GM20431 (cell line): ENCODE results near the gene LMX1A.

Source experiments
- in situ Hi-C: fragments of 300-500 bp; cut with MseI, MboI; formaldehyde crosslinking; loops from one replicate; pipeline ENCODE4 v1.15.0; 2020; ENCODE audit warnings: low sequenced_read_pairs; ENCODE audit not compliant: unreplicated experiment

The LMX1A gene

GRCh38 chr1:165371588-165372225 is 15.2 kb upstream of the LMX1A start:
- in situ Hi-C loops = no loop called here

GRCh38 chr1:165369255-165369848 is 12.8 kb upstream of the LMX1A start:
- in situ Hi-C loops = no loop called here

- in situ Hi-C loops = no loop called here
Observed at GRCh38 chr1:165367375-165367993, 11.0 kb upstream of the LMX1A start.

- in situ Hi-C loops = no loop called here
Observed at GRCh38 chr1:165365341-165365740, 8.8 kb upstream of the LMX1A start.

- in situ Hi-C loops = no loop called here
Observed at GRCh38 chr1:165364568-165365133, 8.1 kb upstream of the LMX1A start.

DNA sequence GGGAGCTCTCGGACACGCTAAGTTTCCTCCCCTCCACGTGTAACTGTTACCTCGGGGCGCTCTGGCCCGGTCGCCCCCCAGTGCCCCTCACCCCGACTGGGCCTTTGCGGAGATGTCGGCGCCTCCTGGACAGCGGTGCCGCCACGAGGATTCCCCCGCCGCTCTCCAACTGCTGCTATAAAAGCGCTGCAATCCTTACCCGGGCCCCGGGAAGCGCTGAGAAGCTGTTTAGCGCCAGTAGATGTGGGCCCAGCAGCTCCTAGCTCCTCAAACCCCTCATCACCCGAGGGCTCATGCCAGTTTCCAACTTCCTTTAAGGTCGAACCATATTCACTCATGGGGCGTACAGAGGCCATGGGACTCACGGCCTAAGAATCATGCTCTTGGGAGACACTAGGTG is 361 bp upstream of the LMX1A start:
- in situ Hi-C loops = no loop called here

DNA sequence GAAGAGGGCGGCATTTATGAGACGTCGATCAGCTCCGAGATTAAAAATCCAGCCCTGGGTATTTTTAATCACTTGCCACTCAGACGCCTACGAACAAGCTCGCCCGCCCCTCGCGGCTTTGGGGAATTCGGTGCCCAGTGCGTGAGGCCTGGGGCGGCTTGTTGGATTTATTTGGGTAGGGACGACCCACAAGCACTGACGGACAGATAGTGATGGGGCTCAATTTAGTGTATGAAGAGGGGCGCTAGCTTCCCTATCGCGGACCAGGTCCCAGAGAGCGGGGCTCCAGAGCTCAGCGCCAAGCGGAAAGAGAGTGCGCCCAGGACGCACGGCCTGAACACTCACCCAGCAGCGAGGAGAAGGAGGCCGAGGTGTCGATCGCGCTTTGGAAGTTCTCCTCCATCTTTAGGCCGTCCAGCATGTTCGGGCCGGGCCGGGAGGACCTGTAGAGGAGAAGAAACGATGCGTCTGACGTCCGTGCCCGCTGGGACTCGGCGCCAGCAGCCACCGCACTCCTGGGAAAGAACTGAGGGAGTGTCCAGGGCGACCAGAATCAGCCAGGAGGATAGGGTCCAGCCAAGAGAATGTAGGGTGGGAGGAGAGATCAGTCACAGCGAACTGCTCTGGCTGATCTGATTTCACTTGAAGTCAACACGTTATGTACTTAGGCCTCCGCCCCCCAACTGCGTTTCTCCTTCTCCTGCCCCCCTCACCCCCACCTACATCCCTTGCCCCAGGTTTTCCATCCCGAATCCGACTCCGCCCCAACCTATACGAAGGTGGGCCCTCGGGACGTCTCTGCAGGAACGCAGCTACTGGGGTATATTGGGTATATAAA is 1.2 kb downstream of the LMX1A start:
- in situ Hi-C loops = no loop called here

DNA sequence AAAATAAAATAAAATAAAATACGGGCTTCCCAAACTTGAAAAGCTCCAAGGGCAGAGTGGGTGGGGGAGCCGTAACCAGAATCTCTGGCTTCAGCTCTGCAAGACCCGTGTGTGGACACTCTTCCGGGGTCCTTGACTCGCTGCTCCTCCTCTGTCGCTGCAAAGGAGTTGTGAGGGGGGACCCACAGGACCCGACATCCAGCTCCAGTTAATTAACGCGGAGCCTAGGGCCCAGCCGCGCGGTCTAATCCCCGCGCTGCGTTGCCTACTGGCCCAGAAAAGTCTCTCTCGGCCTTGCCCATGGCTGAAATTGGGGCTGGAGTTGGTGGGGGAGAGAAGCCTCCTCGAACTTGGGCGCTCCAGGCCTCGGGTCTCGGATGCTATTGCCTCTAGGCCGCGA is 1.8 kb downstream of the LMX1A start:
- in situ Hi-C loops = no loop called here

DNA sequence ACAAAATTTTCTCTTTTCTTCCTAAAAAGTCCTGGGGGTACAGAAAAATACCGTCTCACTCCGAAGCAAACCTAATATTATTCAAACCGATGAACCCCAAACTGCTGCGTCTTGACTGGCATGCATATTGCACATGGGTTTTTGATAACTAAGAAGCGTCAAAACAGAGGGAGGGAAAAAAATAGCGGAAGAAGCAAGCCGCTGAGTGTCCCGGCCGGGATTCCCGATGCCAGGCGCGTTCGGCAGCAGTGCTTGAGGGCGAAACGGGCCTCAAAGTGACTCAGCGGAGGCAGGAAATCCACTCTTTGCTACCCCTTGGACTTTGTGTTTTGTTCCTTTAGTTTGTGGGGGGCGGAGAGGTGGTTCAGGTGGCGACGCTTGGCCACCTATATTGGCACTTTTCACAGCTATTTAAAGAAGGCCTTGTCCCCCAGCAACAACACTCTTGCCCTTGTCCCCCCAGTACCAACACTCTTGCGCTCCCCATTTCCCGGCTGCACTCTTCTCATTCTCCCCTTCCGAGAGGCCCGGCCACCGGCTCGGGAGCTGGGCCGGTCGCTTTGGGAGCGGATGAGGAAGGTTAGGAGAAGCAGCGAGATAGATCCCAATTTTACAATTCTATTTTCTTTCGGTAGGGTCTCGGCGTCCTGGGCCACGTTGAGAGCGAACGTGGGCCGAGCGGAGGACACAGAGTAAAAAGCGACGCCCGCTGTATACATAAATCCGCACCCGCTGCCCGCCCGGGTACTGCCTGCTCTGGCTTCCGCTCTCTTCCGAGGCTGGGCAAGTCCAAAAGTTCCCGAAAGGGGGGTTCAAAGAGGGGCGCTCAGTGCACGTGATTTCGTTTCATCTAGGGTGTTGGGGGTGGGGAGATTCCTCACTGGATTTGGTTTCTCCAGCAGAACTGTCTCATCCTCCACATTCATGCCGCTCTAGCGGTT is 2.5 kb downstream of the LMX1A start:
- in situ Hi-C loops = no loop called here

DNA sequence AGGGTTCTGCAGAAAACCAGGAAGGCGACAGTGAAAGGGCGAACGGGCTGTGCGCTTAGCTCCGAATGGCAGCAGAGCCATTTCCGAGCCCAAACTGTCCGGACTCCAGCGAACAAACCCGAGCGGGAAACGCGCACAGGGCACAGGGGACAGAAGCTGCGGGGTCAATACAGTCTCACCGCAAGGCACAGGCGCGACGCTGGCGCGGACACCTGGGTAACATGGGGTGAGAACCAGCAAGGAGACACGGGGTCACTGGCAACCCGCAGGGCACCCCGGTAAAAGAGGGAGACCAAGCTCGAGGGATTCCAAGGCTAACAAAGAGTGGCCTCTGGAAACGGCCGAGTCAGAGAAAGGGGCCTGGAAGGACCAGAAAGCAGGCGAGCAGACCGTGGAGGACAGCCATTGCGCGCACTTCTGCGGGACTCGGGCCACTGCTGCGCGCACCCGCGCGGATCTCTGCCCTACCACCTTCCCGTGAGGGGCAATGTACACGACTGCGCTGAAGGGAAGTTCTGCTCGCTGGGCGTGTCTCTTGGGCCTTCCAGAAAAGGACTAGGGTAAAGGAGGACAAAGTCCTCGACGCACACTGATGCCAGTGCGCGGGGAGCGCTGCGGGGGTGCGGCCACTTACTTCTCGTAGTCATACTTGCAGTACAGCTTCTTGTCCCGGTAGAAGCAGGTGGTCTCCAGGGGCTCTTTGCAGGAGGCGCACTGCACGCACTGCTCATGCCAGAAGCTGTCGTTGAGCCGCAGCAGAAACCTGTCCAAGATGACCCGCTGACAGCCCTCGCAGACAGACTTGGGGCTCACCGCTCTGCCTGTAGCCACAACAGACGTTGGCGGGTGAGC is 3.8 kb downstream of the LMX1A start:
- in situ Hi-C loops = no loop called here

DNA sequence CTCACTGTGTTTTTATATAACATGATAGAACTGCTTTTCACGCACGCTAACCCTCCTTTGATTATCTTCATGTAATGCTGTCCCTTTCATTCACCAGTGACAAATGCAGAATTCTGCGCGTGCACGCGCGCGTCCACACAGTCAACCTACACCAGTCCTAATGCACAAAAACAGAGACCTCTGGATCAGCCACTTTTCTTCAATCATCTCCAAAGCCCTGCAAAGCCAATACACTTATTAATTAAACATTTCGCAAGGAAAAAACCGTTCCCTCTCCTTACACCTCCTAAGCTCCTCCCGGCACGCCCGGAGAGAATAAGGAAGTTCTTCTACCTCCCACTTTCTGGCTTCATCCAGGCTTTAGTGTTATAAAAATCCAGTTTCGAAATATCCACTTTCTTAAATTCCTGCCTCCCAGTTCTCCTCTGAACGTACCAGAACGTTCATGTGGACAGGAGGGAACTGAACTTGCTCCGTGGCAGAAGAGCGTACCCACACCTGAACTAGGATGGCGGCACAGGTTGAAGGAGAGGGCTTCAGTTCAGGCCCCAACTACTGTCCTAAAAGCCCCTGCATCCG is 4.6 kb downstream of the LMX1A start:
- in situ Hi-C loops = no loop called here

DNA sequence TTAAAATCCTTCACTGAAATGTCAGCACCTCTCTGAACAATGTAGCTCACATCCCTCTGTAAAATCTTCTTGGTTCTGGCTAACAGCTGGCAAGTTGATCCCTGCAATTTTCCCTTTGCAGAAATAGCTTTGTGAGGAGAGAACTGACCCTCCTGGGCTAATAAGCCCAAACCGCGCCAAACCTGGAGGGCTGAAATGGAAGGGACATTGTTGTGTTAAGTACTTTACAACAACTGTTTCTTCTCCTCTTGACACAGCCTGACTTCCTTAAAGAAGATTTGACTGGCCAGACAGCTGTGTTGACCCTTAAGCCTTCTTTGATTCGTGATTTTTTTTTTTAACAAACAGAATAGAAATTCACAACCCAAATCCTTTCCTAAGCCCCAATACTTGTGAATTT is 5.7 kb downstream of the LMX1A start:
- in situ Hi-C loops = no loop called here

DNA sequence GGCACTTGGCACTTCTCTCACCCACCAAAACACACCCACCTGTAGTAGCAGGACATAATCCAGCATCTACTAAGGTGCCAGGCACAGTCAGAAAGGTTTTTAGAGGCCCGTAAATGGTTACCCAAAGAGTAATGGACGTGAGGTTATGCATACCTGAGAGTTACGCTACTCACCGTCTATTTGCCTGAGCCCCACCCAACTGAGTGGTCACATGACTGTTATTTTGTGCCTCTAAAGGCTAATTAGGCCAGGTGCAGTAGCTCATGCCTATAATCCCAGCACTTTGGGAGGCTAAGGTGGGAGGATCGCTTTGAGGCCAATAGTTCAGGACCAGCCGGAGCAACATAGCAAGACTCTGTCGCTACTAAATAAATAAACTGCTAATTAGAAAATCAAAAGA is 11.0 kb downstream of the LMX1A start:
- in situ Hi-C loops = no loop called here

GRCh38 chr1:165344736-165345135 is 11.8 kb downstream of the LMX1A start:
- in situ Hi-C loops = no loop called here

DNA sequence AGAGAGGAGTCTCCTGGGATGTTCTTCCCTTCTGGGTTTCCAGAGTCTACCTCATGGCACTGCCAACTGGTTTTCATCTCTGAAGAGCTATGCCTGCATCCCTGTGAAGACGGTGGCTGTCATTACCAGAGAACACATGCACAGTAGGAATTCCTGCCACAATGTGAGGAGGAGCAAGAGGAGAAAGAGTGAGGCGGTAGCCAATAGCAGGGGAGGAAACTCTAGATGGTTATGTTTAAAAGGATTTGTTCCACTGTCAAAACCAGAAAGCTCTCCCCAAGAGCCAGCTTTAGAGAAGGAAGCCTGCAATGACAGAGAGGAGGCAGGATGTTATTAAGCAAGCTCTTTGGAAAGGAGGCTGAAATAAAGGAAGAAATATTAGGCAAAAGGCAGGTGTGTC is 12.3 kb downstream of the LMX1A start:
- in situ Hi-C loops = no loop called here

DNA sequence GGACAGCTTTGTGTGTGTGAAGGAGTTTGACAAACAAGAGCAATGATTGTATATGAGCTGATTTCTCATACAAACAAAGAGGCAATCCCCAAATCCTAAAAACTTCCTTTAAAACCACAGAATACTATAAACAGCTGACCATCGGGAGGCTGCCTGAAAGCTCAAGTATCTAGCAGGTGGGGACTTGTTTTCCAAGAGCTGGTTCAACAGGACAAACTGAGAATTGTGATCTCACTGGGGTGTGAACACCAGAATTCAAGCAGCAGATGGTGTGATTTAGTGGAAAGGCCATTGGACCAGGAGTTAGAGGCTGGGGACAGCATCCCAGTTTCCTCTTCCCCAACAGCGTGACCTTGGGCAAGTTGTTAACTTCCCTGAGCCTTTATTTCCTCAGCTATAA is 13.9 kb downstream of the LMX1A start:
- in situ Hi-C loops = no loop called here

DNA sequence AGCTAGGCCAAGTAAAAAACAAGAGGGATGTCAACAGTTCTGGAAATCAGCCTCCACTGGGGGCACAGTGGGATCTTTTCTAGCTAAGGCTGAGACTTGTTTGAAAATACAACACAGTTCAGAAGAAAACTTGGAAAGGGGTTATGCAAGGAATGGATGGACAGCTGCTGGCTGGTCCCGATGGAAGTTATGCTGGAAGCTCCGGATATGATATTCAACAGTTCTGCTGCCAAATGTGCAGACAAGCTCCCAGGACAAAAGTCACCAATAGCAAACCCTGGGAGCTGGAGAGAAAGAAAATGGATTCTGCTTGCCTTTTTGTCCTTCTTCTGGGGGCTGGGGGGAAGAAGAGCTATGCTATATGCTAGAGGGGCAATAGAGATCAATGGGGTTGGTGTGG is 14.3 kb downstream of the LMX1A start:
- in situ Hi-C loops = no loop called here

- in situ Hi-C loops = no loop called here
Observed at GRCh38 chr1:165339164-165339563, 17.4 kb downstream of the LMX1A start.
